Activated CD4-positive, alpha-beta T cell treated with anti-CD3 and anti-CD28 coated beads for 24 hours (primary cell): ENCODE results near the gene MAML2.
A peak's percentile ranks its signal among the peaks of the same experiment; 100 is the strongest.

ENCODE experiments used
- DNase-seq, 2 donors: peaks; one replicate each; pipeline ENCODE4 v3.0.0-alpha.2; 2020; ENCODE audit warnings: low read depth in 2 of 2

The MAML2 gene

GRCh38 chr11:96211436-96211835, 131.6 kb downstream of the MAML2 start:
- DNase-seq = no peak

DNA sequence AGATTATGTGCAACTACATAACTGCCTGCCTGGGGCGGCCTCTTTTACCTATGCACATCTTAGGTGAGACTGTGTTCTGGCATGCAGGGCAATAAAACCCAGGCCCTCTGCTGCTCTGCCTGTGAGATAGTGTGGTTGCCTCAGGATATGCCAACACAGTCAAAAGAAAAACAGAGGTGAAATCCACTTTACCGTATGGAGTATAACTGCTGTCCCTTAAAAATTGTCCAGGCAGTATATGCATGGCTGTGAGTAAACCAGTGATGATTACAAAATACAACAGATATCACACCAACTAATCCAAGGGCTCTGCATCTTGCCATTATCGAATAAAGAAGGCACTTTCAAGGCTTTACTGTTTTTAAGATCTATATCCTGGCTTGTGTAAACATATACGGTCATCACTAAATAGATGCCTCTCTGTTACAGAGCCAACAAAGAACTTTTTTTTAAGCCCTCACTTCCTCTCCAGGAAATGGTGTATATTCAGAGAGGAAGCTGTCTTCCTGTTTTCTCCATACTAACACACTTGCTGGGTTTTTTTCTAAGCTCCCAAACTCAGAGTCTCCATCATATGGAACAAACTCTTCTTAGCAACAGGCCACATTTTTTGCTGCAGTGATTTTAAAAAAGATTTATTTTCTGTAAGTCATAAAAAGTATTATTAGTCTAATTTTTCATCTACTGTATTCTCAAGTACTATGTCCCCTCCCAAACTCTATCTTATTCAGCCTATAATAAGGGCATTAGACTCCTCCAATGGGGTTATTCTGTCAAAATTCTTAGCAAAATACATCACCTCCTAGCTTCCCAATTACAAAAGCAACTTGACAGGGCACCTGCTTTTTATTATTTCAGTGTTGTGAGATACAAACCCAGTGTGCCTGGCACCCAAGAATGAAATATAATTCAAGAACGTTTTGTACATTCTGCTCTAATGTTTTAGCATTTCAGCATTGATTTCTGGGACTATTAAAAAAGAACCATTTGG, 135.2 kb downstream of the MAML2 start:
- DNase-seq = no peak

DNA sequence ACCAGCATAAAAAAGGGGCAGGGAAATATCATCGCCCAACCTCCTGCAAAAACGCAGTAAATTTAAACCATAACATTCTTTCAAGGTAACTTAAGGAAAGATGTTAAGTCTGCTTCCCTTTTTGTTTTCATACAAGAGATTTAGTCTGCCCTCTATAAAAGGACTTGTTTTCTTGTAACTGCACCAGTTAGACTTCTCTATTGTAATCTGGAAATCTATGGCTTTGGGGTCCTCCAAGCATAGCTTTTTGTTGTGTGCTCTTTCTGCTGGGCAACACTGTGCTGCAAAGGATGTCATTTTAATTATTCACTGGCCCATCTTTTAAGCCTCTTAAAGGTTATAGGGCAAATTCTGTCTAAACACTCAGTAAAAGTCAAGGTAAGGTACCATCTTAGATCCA, 136.0 kb downstream of the MAML2 start:
- no peak for DNase-seq

- no peak for DNase-seq
These were observed 137.6 kb downstream of the MAML2 start for GRCh38 chr11:96205460-96205809.

DNA sequence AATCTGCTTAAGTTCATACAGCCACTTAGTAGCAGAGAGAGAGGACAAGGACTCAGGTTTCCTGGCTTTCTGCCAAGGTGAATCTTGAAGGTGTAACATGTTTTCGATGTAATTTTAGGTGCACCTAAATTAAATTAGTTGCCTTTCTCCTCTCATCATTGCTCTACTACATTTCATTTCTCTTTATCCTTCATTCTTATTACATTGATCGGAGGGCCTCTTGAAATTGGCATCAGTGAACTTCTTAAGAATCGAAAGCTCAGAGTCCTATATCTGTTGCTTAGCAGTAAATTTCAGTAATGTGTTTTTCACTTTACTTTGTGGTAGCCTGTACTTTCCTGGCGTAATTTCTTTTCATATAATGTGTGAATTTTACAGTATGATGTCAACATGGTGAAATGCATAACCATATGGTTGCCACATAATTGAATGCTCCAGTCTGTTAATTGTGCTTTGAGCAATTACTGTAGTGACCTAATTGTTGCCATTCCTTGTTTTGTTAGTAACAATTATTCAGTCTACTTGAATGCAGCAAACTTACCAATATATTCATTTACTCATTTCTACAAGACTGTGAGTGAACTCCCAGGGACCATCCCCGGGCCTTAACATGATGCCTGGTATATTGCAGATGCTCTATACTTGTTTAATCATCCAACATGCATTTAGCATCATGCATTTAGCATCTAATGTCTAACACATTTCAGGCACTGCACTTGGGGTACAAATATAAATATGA, 138.1 kb downstream of the MAML2 start:
- no peak for DNase-seq

GRCh38 chr11:96204366-96204659, 138.7 kb downstream of the MAML2 start:
- DNase-seq = no peak

DNA sequence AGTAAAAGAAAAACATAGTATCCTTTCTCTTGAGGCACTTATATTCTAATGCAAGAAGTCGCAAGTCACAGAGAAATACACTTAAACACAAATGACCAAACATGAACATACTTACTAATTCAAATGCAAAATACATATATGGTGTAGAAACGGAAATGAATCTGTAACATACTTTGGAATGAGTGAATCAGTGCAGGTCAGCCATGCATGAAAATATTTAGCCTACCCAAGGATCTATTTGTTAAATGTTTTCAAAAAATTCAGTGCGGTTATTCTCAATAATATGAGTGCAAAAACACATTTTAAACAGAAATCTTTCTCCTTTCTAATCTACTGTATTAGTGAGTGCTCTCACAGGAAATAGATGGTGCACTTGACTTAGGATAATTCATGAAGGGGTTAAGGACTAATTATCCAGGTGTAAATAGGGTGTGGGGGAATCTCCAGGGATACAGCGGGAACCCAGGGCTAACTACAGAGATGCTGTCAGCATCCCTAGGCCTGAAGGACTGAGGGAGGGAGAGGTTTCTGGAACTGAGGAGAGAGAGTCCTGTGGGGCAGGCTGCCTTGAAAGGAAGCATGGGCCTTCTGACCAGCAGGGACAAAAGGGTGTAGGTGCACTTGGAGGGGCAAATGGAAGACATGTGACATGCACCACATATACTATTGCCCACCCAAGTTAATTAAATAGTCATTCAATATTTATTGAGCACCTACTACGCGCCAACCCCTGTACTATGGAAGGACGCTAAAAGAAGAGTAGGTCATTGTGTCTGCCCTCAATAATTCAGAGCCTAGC, 139.2 kb downstream of the MAML2 start:
- DNase-seq = no peak

DNA sequence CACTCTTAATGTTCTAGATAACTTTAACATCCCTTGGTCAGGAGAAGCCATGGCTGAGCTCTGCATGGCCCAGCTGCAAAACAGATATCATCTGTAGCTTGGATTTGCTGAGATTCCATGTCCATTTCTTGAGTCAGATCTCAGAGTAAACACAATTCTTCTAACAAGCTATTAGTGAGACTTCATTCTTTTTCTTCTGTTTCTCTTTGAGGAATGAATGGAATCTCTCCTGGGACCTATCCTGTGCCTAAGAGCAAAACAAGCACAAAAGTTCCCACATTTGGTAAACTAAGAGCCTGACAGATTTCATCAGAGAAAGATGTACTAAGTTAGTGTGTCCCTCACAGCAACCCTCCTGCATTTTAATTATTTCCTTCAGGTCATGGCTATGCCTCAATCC, 142.8 kb downstream of the MAML2 start:
- DNase-seq = no peak

DNA sequence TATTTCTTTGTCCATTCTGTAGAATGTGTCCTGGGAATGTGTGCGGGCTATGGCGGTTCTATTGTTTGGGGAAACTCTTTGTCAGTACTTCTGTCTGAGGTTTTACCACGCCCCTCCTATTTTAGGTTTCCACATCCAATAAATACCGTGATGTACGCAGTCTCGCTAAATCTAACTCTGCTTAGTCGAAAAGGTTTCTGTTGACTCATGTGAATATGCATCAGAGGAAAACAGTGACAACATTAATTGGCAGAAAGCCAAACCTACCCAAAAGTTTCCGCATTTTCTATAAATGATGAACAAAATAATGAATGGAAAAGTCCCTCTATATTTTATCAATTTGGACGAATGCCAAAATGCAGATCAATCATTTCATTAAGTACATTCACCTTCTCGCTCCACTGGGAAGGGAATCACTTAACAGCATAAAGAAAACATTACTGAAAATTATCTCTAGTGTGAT, 143.4 kb downstream of the MAML2 start:
- peak in 1 of 2 donors; percentile 29 for DNase-seq

- DNase-seq = no peak
These were observed 144.9 kb downstream of the MAML2 start for GRCh38 chr11:96197801-96198701.

- DNase-seq = no peak
These were observed 145.9 kb downstream of the MAML2 start for GRCh38 chr11:96197103-96197502.

DNA sequence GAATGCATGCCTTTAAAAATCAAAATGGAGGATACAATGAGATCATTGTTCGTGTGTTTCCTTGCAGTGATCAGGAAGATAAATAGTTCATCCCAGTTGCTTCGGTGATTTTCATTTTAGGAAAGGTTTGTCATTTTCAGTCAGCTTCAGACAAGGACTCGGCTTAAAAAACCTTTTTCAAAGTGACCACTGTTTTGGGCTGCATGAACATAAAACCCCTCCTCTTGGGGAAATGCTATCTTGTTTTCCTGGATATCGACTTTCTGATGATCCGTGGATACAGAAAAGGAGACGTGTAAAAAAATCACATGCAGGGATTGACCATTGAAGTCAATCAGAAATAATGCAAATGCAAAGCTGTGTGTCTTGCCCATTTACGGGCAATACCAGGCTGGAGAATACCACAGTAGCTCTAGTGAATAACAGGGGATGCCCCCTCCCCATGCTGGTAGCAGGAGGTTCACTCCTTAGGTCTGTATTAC, 146.8 kb downstream of the MAML2 start:
- no peak for DNase-seq

DNA sequence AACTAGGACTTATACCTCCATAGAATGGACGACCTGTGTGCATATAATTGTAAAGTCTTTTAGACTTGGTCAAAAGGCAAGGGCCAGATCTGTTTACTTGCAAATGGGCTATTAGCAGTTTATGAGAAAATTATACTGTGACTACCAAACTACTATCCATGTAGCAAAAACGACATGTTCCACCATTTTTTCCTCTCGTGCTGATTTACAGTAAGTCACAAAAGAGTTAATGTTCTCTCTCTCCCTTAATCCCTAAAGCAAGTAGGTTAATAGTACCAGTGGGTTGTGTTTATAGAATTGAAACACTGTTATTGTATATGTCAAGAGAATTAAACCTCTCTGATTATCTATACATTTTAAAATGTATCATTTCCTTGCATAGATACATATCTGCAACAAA, 147.3 kb downstream of the MAML2 start:
- DNase-seq = no peak

DNA sequence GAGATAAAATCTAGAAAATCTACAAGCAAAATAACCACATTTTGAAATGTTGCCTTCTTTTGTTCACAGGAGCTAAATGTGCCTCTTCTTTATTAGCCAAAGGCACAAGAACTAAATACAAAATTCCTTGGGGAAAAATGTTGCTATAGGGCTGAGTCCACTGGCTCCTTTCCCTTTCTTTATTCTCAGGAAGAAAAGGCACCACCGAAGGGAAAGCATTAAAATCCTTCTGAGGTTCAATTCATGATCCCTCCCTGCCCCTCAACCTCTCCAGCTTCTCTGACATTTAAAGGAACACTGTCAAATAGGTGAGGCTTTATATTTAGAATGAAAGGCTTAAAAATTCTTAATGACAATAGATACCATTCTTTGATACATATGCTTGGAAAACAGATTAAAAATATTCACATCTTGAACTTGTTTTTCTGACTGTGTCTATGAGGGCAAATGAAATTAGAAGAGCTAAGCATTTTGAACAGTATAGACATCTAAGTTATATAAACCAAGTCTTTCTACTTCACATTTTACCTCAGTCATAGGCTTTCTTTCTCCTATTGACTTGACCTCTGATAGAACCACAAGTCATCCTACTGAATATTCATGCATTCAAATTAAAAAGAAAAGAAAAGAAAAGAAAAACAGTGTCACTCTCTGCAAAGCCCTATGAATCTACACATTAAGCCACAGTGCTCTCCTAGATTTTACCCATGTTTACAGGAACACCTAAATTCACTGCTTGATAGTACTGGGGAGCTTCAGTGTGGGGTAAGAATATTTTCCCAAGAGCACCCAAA, 148.2 kb downstream of the MAML2 start:
- no peak for DNase-seq

DNA sequence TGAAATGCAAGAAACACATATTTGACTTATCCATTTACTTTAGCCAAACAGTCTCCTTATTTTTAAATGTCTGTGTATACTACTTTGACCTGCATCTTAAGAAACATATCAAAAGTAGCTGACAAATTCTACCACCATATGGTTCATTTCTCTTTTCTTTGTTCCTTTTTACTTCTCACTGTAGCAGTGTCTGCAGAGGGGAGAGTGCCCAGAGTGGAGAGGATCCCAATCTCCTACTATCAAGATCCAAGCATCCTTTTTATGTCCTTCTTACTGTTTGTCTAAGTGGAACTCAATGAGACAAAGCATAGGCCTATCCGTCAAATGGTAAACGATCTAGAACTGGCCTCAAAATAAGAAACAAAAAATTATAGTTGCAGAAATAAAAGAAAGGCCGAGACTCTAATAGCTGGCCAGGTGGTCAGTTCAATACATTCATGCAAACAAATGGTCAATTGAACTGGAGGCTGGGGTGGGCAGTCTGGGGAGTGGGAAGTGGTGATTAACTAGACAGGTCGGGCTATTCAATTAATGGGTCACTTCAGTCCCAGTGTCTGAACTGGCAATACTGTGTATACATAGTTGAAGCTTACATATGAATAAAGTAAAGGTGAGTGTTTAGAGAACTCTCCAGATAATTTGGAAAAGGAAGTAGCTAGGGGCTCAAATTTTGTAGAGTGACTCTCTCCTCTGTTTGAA, 149.1 kb downstream of the MAML2 start:
- DNase-seq = no peak

DNA sequence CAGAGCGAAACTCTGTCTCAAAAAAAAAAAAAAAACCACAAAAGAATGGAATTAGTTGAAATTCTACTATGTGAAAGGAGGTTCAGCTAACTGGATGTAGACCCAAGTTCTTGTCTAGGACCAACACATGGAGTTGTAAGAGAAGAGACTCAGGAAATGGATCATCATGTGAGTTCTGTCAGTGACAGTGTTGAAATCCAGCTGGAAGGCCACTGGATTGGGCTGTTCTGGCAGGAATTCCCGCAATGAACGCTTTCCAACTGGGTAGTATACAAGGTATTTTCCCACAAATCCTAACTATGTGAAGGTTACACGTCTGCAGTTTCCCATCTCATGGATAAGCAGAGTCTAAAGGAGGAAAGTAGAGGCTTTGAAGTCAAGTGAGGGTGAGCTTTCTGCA, 151.2 kb downstream of the MAML2 start:
- no peak for DNase-seq

DNA sequence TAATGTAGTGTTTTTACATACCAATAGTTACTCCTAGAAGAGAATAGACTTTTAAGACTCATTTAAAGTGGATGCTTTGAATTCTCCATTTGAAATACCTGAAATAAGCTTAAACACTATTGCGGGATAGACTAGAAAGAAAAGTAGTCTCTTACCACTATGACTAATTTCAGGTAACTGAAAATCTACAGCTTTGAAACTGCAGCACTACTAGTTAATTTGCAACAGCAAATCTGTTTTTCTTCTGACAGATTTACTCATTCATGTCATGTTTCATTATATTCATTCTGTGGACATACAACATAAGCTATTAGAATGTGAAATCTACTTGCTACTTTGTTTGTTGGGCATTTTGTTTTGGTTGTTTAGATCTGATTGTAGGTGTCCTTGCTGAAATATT, 153.6 kb downstream of the MAML2 start:
- no peak for DNase-seq

- DNase-seq = peak in 1 of 2 donors; percentile 29
These were observed 154.6 kb downstream of the MAML2 start for GRCh38 chr11:96188243-96189006.

DNA sequence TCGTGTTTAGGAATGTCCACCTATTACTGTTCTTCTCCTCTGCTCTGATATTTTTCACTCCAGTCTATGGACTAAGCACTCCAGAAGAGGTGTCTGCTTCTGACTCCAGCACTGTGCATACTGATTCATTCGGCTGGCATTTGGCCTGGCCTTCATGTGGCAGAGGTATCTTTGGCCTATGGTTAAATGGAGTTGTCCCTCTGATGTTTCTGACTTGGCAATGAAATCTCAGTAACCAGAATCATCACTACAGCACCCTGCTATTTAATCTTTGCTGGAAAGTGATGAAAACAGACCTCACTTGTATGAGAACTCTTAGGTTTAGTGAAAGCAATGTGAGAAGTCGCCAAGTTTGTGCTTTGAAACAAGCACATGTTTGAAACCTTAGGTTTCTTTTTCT, 155.2 kb downstream of the MAML2 start:
- DNase-seq = no peak
